H1 (cell line): ENCODE results near the gene ZNF775. TPM values are rescaled to one million over a fixed set of nuclear protein-coding genes. Genes with fewer than 3 reads are reported as not detected.
A peak's percentile ranks its signal among the peaks of the same experiment; 100 is the strongest.

Experiments
- BACH1 ChIP-seq: IDR thresholded peaks from 2 replicates; pipeline ENCODE4 v1.6.1; 2012; ENCODE audit warnings: low read length, improper control_type of control experiment
- BCL11A ChIP-seq, 2 experiments: IDR thresholded peaks; one replicate each; pipeline ENCODE4 v1.6.1; 2011; ENCODE audit warnings: low read depth in 2 of 2, low read length in 2 of 2, mild to moderate bottlenecking in 2 of 2
- CBX8 ChIP-seq: fragments of 300-800, 300-1000 bp; sonication (generic); IDR thresholded peaks from 2 replicates; pipeline ENCODE4 v1.7.1; 2016; ENCODE audit warnings: low read depth, low read length, borderline replicate concordance
- CHD1 ChIP-seq: IDR thresholded peaks from 2 replicates; pipeline ENCODE4 v1.6.1; 2012; ENCODE audit warnings: low read depth, low read length, improper control_type of control experiment
- CHD2 ChIP-seq: IDR thresholded peaks from 2 replicates; pipeline ENCODE4 v1.6.1; 2012; ENCODE audit warnings: low read length, improper control_type of control experiment
- E2F6 ChIP-seq: IDR thresholded peaks from 2 replicates; pipeline ENCODE4 v1.6.1; 2012; ENCODE audit warnings: inconsistent platforms
- EZH2 ChIP-seq: fragments of 200-600 bp; sonication (generic); IDR thresholded peaks from 2 replicates; pipeline ENCODE4 v1.7.1; 2012; ENCODE audit warnings: low read depth, mild to moderate bottlenecking, moderate library complexity, low read length, inconsistent platforms; ENCODE audit not compliant: severe bottlenecking
- GTF2F1 ChIP-seq: IDR thresholded peaks from 2 replicates; pipeline ENCODE4 v1.6.1; 2012; ENCODE audit warnings: low read depth, low read length, improper control_type of control experiment, borderline replicate concordance
- JUND ChIP-seq: IDR thresholded peaks from 2 replicates; pipeline ENCODE4 v1.6.1; 2011; ENCODE audit warnings: mild to moderate bottlenecking, improper control_type of control experiment, low read length
- KDM4A ChIP-seq: IDR thresholded peaks from one replicate; pipeline ENCODE4 v1.7.1; 2012; ENCODE audit warnings: low read depth, mild to moderate bottlenecking, moderate library complexity, low read length, inconsistent platforms; ENCODE audit not compliant: severe bottlenecking
- NRF1 ChIP-seq: IDR thresholded peaks from 2 replicates; pipeline ENCODE4 v1.6.1; 2011; ENCODE audit warnings: mild to moderate bottlenecking, low read depth, low read length, improper control_type of control experiment
- POLR2A ChIP-seq, 2 experiments: IDR thresholded peaks; 1 replicate in 1 of 2; 2 replicates in 1 of 2; pipeline ENCODE4 v1.6.1; 2011; ENCODE audit warnings: low read depth in 2 of 2, low read length in 2 of 2, mild to moderate bottlenecking in 2 of 2; ENCODE audit errors: control extremely low read depth in 1 of 2
- POLR2AphosphoS5 ChIP-seq: IDR thresholded peaks from 2 replicates; pipeline ENCODE4 v1.6.1; 2011; ENCODE audit warnings: low read depth, low read length
- RBBP5 ChIP-seq: IDR thresholded peaks from 2 replicates; pipeline ENCODE4 v1.7.1; 2012; ENCODE audit warnings: low read depth, mild to moderate bottlenecking, inconsistent platforms, low read length, moderate library complexity, borderline replicate concordance
- RNF2 ChIP-seq: fragments of 200-900, 300-1000 bp; sonication (generic); IDR thresholded peaks from 2 replicates; pipeline ENCODE4 v1.7.1; 2016; ENCODE audit warnings: borderline replicate concordance, low read depth, mild to moderate bottlenecking, antibody characterized with exemption, low read length; ENCODE audit not compliant: poor library complexity, severe bottlenecking; ENCODE audit errors: missing control alignments
- RXRA ChIP-seq: IDR thresholded peaks from 2 replicates; pipeline ENCODE4 v1.6.1; 2011; ENCODE audit warnings: low read depth, mild to moderate bottlenecking, low read length, moderate library complexity; ENCODE audit not compliant: insufficient read depth
- SP2 ChIP-seq: IDR thresholded peaks from 2 replicates; pipeline ENCODE4 v1.6.1; 2012; ENCODE audit warnings: mild to moderate bottlenecking, low read length, inconsistent platforms
- SUZ12 ChIP-seq: fragments of 200-600 bp; sonication (generic); IDR thresholded peaks from 2 replicates; pipeline ENCODE4 v1.6.1; 2012; ENCODE audit warnings: mild to moderate bottlenecking, inconsistent platforms, low read length, moderate library complexity, mixed read lengths
- USF2 ChIP-seq: IDR thresholded peaks from 2 replicates; pipeline ENCODE4 v1.6.1; 2011; ENCODE audit warnings: low read length, improper control_type of control experiment
- ZNF274 ChIP-seq: IDR thresholded peaks from 2 replicates; pipeline ENCODE4 v1.7.0; 2012; ENCODE audit warnings: low read length, borderline replicate concordance; ENCODE audit errors: extremely low read depth
- polyA plus RNA-seq, 7 experiments: library from polyadenylated mRNA; depleted of rRNA in 3 of 7; stranded (reverse) in 5 of 7; unstranded in 2 of 7; fragments of >200 nt in 5 of 7; fragments of 200-250 nt in 2 of 7; gene quantifications; 1 replicate in 5 of 7; 2 replicates in 1 of 7; 4 replicates in 1 of 7; pipeline versions ENCODE4 v1.2.1 to v1.2.3, GENCODE V29; 2011 to 2013; ENCODE audit warnings: missing spikeins in 2 of 7, mixed read lengths in 2 of 7
- total RNA-seq: library from RNA; stranded (reverse); fragmentation: NEBNext Ultra II Directional; extraction: Animal tissue kit (Norgen Biotek cat#: 25700); gene quantifications from 2 replicates; pipeline ENCODE4 v1.2.1, GENCODE V29; 2021

Gene ZNF775
- total and polyA plus RNA-seq, 2 of the 8 experiments (the other 6 are each of a cell fraction or from before 2014, with no cell fraction given), result 13.6 to 21.5 TPM

GRCh38 chr7:150368096-150368883 lies 10.8 kb upstream of the ZNF775 start, which contains the start of gene REPIN1 (continued):
- peak; percentile 62 for TF ChIP-seq E2F6
- TF ChIP-seq JUND, result no peak; the same call in none of the 2 replicates
- no peak for TF ChIP-seq KDM4A
- no peak for TF ChIP-seq BACH1
- TF ChIP-seq POLR2AphosphoS5, result peak; percentile 66
- no peak for TF ChIP-seq CBX8
- no peak for TF ChIP-seq RXRA
- peak; percentile 84 for TF ChIP-seq USF2
- TF ChIP-seq CHD1, result no peak
- no peak for TF ChIP-seq RNF2
- TF ChIP-seq RBBP5, result peak; percentile 32; the same call in 1 of the 2 replicates
- no peak for TF ChIP-seq BCL11A (IDR thresholded peaks at IDR 0.05; ENCODE audit: low read depth in 2 of 2, low read length in 2 of 2)
- TF ChIP-seq GTF2F1, result 0 out of 2 replicates have a peak, but pooled peaks have one; percentile 11
- TF ChIP-seq CHD2, result 0 out of 2 replicates have a peak, but pooled peaks have one; percentile 26
- TF ChIP-seq SUZ12, result no peak
- TF ChIP-seq ZNF274, result no peak
- TF ChIP-seq NRF1, result no peak
- no peak for TF ChIP-seq EZH2
- no peak for TF ChIP-seq SP2
- peak in 1 of 2 experiments; percentile 41; a peak in 2 of 3 replicates for TF ChIP-seq POLR2A (IDR thresholded peaks at IDR 0.05; ENCODE audit: control extremely low read depth in 1 of 2, low read depth in 2 of 2, low read length in 2 of 2)
